Measurements from ENCODE around the gene RTL1.

RTL1 gene

GRCh38 chr14:100900837-100901390, 2.6 kb downstream of the RTL1 start:
- TF ChIP-seq EZH2phosphoT487 (IDR thresholded peaks at IDR 0.05; ENCODE audit: low read length) (no peak), CTCF (IDR thresholded peaks at IDR 0.05; ENCODE audit: low read length) (no peak), EZH2 (optimal IDR thresholded peaks at IDR 0.05; ENCODE audit: low read depth, low read length) (no peak)
- no peak overlapping the region for H2AFZ ChIP-seq (ENCODE audit: low read length)
- peaks cover 42% of the 10 kb centered on the region for H3K27me3 ChIP-seq (replicated peaks; ENCODE audit: insufficient read depth, low read length)
- H3K9me3 ChIP-seq (replicated peaks; ENCODE audit: insufficient read depth, low read length) = no peaks in the 10 kb centered on the region
- no peaks in the 10 kb centered on the region for H3K79me2 ChIP-seq (ENCODE audit: low read length)
- no peaks in the 10 kb centered on the region for H3F3A ChIP-seq (ENCODE audit: insufficient read depth, low read length)
- no peaks in the 10 kb centered on the region for H3K36me3 ChIP-seq (replicated peaks; ENCODE audit: insufficient read depth, low read length)
- no peak overlapping the region for H3K27ac ChIP-seq (ENCODE audit: low read length)
- H3K4me2 ChIP-seq (ENCODE audit: low read depth, low read length) = no peak overlapping the region
- H3K4me1 ChIP-seq (ENCODE audit: low read length) = no peaks in the 10 kb centered on the region
- H3K9me2 ChIP-seq (replicated peaks; ENCODE audit: insufficient read depth, low read length) = no peaks in the 10 kb centered on the region
- no peak overlapping the region for H3K9ac ChIP-seq (ENCODE audit: low read length)
- no peaks in the 10 kb centered on the region for H4K20me1 ChIP-seq (ENCODE audit: insufficient read depth, low read length)
- H3K4me3 ChIP-seq (ENCODE audit: low read length) = no peak overlapping the region
- no peak for DNase-seq

DNA sequence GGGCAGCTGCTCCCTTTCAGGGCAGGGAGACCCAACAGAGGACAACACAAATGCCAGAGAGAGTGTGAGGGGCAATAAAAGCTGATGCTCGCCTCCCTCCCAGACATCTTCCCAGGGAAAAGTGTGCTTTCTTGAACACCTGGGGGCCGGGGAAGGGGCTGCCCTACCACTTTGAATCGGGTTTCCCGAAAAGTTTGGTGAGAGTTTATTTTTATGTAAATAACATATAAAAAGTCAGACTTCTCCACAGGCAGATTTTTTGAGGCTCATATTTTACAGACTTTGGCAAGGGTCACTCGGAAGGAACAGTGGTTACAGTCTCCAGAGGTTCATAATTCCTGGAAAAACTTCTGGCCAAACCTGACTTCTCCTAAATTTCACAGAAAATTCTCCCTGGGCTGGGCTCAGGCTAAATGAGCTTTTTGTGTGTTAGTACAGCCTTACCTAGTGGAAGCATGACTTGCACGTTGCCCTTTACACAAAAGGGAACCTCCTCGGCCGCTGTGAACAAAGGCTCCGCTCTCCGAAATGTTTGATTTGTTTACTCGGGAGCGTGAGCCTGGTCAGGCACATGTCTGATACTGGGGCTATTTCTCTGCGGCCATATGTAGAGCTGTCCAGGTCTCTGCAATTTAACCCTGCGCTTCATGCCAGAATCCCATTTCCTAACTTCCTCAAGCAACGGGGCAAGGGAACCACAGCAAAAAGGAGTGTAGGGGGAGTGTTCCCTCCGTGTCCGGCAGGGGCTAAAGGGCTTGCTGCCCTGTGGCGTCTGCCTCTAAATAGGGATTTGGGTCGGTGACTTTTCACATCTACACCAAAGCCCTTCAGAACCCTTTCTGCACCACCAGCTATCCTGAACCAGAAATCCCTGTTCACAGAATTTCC, 3.4 kb downstream of the RTL1 start:
- no peak overlapping the region for H2AFZ ChIP-seq (ENCODE audit: low read length)
- peaks cover 39% of the 10 kb centered on the region for H3K27me3 ChIP-seq (replicated peaks; ENCODE audit: insufficient read depth, low read length)
- no peak for DNase-seq
- no peaks in the 10 kb centered on the region for H3K9me3 ChIP-seq (replicated peaks; ENCODE audit: insufficient read depth, low read length)
- H3K36me3 ChIP-seq (replicated peaks; ENCODE audit: insufficient read depth, low read length) = no peaks in the 10 kb centered on the region
- no peaks in the 10 kb centered on the region for H3K4me1 ChIP-seq (ENCODE audit: low read length)
- H3K4me3 ChIP-seq (ENCODE audit: low read length) = no peak overlapping the region
- no peak overlapping the region for H3K4me2 ChIP-seq (ENCODE audit: low read depth, low read length)
- no peaks in the 10 kb centered on the region for H3F3A ChIP-seq (ENCODE audit: insufficient read depth, low read length)
- TF ChIP-seq EZH2phosphoT487 (IDR thresholded peaks at IDR 0.05; ENCODE audit: low read length) (no peak), EZH2 (optimal IDR thresholded peaks at IDR 0.05; ENCODE audit: low read depth, low read length) (no peak)
- no peak overlapping the region for H3K9ac ChIP-seq (ENCODE audit: low read length)
- no peaks in the 10 kb centered on the region for H3K79me2 ChIP-seq (ENCODE audit: low read length)
- no peaks in the 10 kb centered on the region for H3K9me2 ChIP-seq (replicated peaks; ENCODE audit: insufficient read depth, low read length)
- no peak overlapping the region for H3K27ac ChIP-seq (ENCODE audit: low read length)
- no peaks in the 10 kb centered on the region for H4K20me1 ChIP-seq (ENCODE audit: insufficient read depth, low read length)

- Histone ChIP-seq H3K9me2 (replicated peaks; ENCODE audit: insufficient read depth, low read length) (no peaks in the 10 kb centered on the region), H3K4me1 (ENCODE audit: low read length) (no peaks in the 10 kb centered on the region), H3K27me3 (replicated peaks; ENCODE audit: insufficient read depth, low read length) (peaks cover 35% of the 10 kb centered on the region), H3K36me3 (replicated peaks; ENCODE audit: insufficient read depth, low read length) (no peaks in the 10 kb centered on the region), H3K4me3 (ENCODE audit: low read length) (no peak overlapping the region), H3K9ac (ENCODE audit: low read length) (no peak overlapping the region), H3K9me3 (replicated peaks; ENCODE audit: insufficient read depth, low read length) (no peaks in the 10 kb centered on the region), H3F3A (ENCODE audit: insufficient read depth, low read length) (no peaks in the 10 kb centered on the region), H3K79me2 (ENCODE audit: low read length) (no peaks in the 10 kb centered on the region), H3K27ac (ENCODE audit: low read length) (no peak overlapping the region), H2AFZ (ENCODE audit: low read length) (no peak overlapping the region), H4K20me1 (ENCODE audit: insufficient read depth, low read length) (no peaks in the 10 kb centered on the region), H3K4me2 (ENCODE audit: low read depth, low read length) (no peak overlapping the region)
- TF ChIP-seq EZH2phosphoT487 (IDR thresholded peaks at IDR 0.05; ENCODE audit: low read length) (no peak), EZH2 (optimal IDR thresholded peaks at IDR 0.05; ENCODE audit: low read depth, low read length) (no peak), CTCF (IDR thresholded peaks at IDR 0.05; ENCODE audit: low read length) (no peak)
- no peak for DNase-seq
Observed at GRCh38 chr14:100898935-100899883, 4.3 kb downstream of the RTL1 start.
